A549 (cell line): ENCODE results near the gene TMCC3. TPM values are rescaled to one million over a fixed set of nuclear protein-coding genes. Genes with fewer than 3 reads are reported as not detected.

Experiments used
- ATAC-seq, 2 experiments: fragments of 200-7000 bp in 1 of 2; fragments of >200 bp in 1 of 2; cut with Nextera tagmentation in 1 of 2; cut with Tn5 transposase in 1 of 2; 3 replicates each; pipeline versions ENCODE4 v1.8.0 to v1.9.1; 2018 to 2020; ENCODE audit warnings: mild to moderate bottlenecking in 1 of 2, moderate library complexity in 1 of 2
- CTCF ChIA-PET: fragments of 300-600 bp; sonication (Branson Sonifier 250); formaldehyde crosslinking; extraction: SDS; loops from one replicate; lab custom pipeline; 2021; ENCODE audit warnings: antibody characterized with exemption, inconsistent platforms; lab: Yijun Ruan, JAX
- POLR2A ChIA-PET: fragments of 350-600 bp; formaldehyde crosslinking; extraction: SDS; loops from one replicate; lab custom pipeline; 2021; ENCODE audit warnings: antibody characterized with exemption, inconsistent platforms; lab: Yijun Ruan, JAX
- DNase-seq, 2 experiments: peaks; one replicate each; pipeline versions ENCODE4 v3.0.0 to v3.0.0-alpha.2; 2011 to 2016; ENCODE audit warnings: low read depth in 1 of 2, low spot score in 1 of 2
- FAIRE-seq: peaks from 2 replicates; lab custom pipeline; 2011; peaks lifted over from hg19 to GRCh38; lab: Jason Lieb, UNC
- H3K27ac ChIP-seq, 2 experiments: fragments of >200 bp; sonication (Bioruptor Twin); formaldehyde crosslinking; 3 replicates each; pipeline ENCODE4 v1.5.1; 2016 to 2017
- H3K4me1 ChIP-seq: fragments of >200 bp; sonication (Bioruptor Twin); formaldehyde crosslinking; 3 replicates; pipeline ENCODE4 v1.6.1; 2016
- H3K4me2 ChIP-seq: fragments of >200 bp; sonication (Bioruptor Twin); formaldehyde crosslinking; 3 replicates; pipeline ENCODE4 v1.6.1; 2016
- H3K4me3 ChIP-seq: fragments of >200 bp; sonication (Bioruptor Twin); formaldehyde crosslinking; 3 replicates; pipeline ENCODE4 v1.5.1; 2016
- H3K9me3 ChIP-seq: fragments of >200 bp; sonication (Bioruptor Twin); formaldehyde crosslinking; 3 replicates; pipeline ENCODE4 v1.6.1; 2016
- BHLHE40 ChIP-seq: IDR thresholded peaks from 2 replicates; pipeline ENCODE4 v1.6.1; 2012; ENCODE audit warnings: low read depth, low read length, inconsistent platforms
- CBX2 ChIP-seq: fragments of 200-600 bp; sonication (generic); IDR thresholded peaks from 2 replicates; pipeline ENCODE4 v1.6.1; 2016; ENCODE audit warnings: low read depth, mild to moderate bottlenecking, borderline replicate concordance
- CHD2 ChIP-seq: fragments of 150-350 bp; IDR thresholded peaks from 2 replicates; pipeline ENCODE4 v1.6.1; 2014; ENCODE audit warnings: low read length; ENCODE audit not compliant: partially characterized antibody
- CHD4 ChIP-seq: fragments of 200-600 bp; sonication (generic); IDR thresholded peaks from 2 replicates; pipeline ENCODE4 v1.6.1; 2016; ENCODE audit warnings: antibody characterized with exemption, mild to moderate bottlenecking, borderline replicate concordance
- EHMT2 ChIP-seq: fragments of 200-600 bp; sonication (generic); IDR thresholded peaks from 2 replicates; pipeline ENCODE4 v1.6.1; 2016; ENCODE audit warnings: antibody characterized with exemption, low read depth, mild to moderate bottlenecking, moderate library complexity
- EP300 ChIP-seq, 2 experiments: fragments of >200 bp; sonication (Bioruptor Twin); formaldehyde crosslinking; IDR thresholded peaks; 2 replicates in 1 of 2; 3 replicates in 1 of 2; pipeline ENCODE4 v1.6.1; 2016 to 2017
- ESRRA ChIP-seq: fragments of 150-350 bp; IDR thresholded peaks from 2 replicates; pipeline ENCODE4 v1.6.1; 2014; ENCODE audit warnings: mild to moderate bottlenecking, low read length, borderline replicate concordance
- HDAC2 ChIP-seq: fragments of 200-600 bp; sonication (generic); IDR thresholded peaks from 2 replicates; pipeline ENCODE4 v1.6.1; 2016
- HOXA7 ChIP-seq: fragments of 250-450 bp; sonication (Bioruptor Pico); IDR thresholded peaks from 2 replicates; pipeline ENCODE4 v1.5.0; 2020; ENCODE audit warnings: mild to moderate bottlenecking, moderate library complexity
- KDM1A ChIP-seq: fragments of 200-600 bp; sonication (generic); IDR thresholded peaks from 2 replicates; pipeline ENCODE4 v1.6.1; 2016; ENCODE audit warnings: low read depth, mild to moderate bottlenecking
- NFE2L2 ChIP-seq: fragments of 150-350 bp; conservative IDR thresholded peaks from 2 replicates; pipeline ENCODE4 v1.6.1; 2014; ENCODE audit warnings: low read length
- PHF8 ChIP-seq: fragments of 200-600 bp; sonication (generic); IDR thresholded peaks from 2 replicates; pipeline ENCODE4 v1.6.1; 2016; ENCODE audit warnings: low read depth, mild to moderate bottlenecking, antibody characterized with exemption, moderate library complexity, borderline replicate concordance
- RARB ChIP-seq: fragments of 250-450 bp; sonication (Bioruptor Pico); IDR thresholded peaks from 2 replicates; pipeline ENCODE4 v1.8.0; 2021; ENCODE audit warnings: mild to moderate bottlenecking, moderate library complexity
- RCOR1 ChIP-seq: fragments of 150-350 bp; IDR thresholded peaks from 2 replicates; pipeline ENCODE4 v1.6.1; 2014; ENCODE audit warnings: antibody characterized with exemption, low read length, low read depth
- ZFP36 ChIP-seq: fragments of 450-650 bp; IDR thresholded peaks from 2 replicates; pipeline ENCODE4 v1.6.1; 2014; ENCODE audit warnings: borderline replicate concordance; ENCODE audit not compliant: partially characterized antibody
- ZNF302 ChIP-seq: fragments of 250-450 bp; sonication (Bioruptor Pico); IDR thresholded peaks from 2 replicates; pipeline ENCODE4 v1.9.0; 2021; ENCODE audit warnings: inconsistent platforms, mild to moderate bottlenecking, moderate library complexity
- WGBS: methylation state at CpG from one replicate; pipeline ENCODE4 v1.1.6; 2017; ENCODE audit errors: missing lambda C conversion rate; 5-methylcytosine and 5-hydroxymethylcytosine counted together
- polyA plus RNA-seq, 4 experiments: library from polyadenylated mRNA; depleted of rRNA in 3 of 4; stranded (reverse); fragments of >200 nt; fragmentation: RNase III in 1 of 4; extraction: RNeasy Plus Mini Kit Qiagen cat#74134 plus additional on column Dnase treatment in 1 of 4; gene quantifications; 2 replicates in 3 of 4; 3 replicates in 1 of 4; pipeline ENCODE4 v1.2.3, GENCODE V29; 2011 to 2017
- TF ChIP-seq, protein P1 (sequence below): fragments of 250-450 bp; sonication (Bioruptor Pico); IDR thresholded peaks from 2 replicates; pipeline ENCODE4 v1.5.0; 2020; ENCODE audit warnings: low read depth, mild to moderate bottlenecking, moderate library complexity
- TF ChIP-seq, protein P2 (sequence below): fragments of 150-350 bp; IDR thresholded peaks from 2 replicates; pipeline ENCODE4 v1.6.1; 2014; ENCODE audit warnings: low read depth, mild to moderate bottlenecking, low read length
- TF ChIP-seq, protein P3 (sequence below): fragments of 450-650 bp; IDR thresholded peaks from 2 replicates; pipeline ENCODE4 v1.6.1; 2014; ENCODE audit warnings: antibody characterized with exemption
- TF ChIP-seq, protein P4 (sequence below): fragments of >200 bp; sonication (Bioruptor Twin); formaldehyde crosslinking; IDR thresholded peaks from 2 replicates; pipeline ENCODE4 v1.6.1; 2016

The TMCC3 gene
- polyA plus RNA-seq, 2 of the 4 experiments (the other 2 are of a cell fraction): 0.50 to 0.62 TPM

DNA sequence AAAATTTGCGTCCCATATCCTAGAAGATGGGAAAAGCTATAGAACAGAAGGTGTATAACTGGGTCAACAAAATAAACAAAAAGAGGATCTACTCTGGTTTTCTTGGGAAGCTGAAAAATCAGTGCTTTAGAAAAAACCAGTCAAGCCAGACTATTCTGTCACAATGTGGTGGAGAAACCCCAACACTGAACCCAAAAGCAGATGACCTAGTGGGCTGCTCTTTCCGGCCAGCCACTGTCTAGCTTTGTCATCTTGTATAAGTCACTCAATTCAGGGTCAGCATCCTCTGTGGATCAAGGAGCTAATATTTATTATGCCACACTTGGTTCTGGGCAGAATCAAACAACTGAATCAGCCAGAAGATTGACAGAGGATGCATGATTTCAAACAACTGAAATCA lies 26.6 kb upstream of the TMCC3 start:
- POLR2A ChIA-PET: no interaction called here
- ATAC-seq (no peak), FAIRE-seq (no peak), DNase-seq (no peak)
- TF ChIP-seq ZFP36: no peak
- TF ChIP-seq CHD2: no peak
- no peak for TF ChIP-seq CBX2
- TF ChIP-seq, protein P1, sequence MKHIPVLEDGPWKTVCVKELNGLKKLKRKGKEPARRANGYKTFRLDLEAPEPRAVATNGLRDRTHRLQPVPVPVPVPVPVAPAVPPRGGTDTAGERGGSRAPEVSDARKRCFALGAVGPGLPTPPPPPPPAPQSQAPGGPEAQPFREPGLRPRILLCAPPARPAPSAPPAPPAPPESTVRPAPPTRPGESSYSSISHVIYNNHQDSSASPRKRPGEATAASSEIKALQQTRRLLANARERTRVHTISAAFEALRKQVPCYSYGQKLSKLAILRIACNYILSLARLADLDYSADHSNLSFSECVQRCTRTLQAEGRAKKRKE: no peak
- no peak for TF ChIP-seq ESRRA
- TF ChIP-seq RARB (CRISPR knock-in tag): no peak
- no peak for TF ChIP-seq HOXA7
- Histone ChIP-seq H3K9me3 (no peaks in the 10 kb centered on the region), H3K4me3 (no peak overlapping the region), H3K4me2 (no peak overlapping the region), H3K27ac (no peak overlapping the region), H3K4me1 (no peaks in the 10 kb centered on the region)
- CTCF ChIA-PET: interaction anchor here (0.8 kb wide), 1 partner anchor 22 kb away, joined by 3 read pairs; no protein-coding TSS in a partner anchor
- 78% methylated on average over 2 of the region's 2 CpGs for WGBS

DNA sequence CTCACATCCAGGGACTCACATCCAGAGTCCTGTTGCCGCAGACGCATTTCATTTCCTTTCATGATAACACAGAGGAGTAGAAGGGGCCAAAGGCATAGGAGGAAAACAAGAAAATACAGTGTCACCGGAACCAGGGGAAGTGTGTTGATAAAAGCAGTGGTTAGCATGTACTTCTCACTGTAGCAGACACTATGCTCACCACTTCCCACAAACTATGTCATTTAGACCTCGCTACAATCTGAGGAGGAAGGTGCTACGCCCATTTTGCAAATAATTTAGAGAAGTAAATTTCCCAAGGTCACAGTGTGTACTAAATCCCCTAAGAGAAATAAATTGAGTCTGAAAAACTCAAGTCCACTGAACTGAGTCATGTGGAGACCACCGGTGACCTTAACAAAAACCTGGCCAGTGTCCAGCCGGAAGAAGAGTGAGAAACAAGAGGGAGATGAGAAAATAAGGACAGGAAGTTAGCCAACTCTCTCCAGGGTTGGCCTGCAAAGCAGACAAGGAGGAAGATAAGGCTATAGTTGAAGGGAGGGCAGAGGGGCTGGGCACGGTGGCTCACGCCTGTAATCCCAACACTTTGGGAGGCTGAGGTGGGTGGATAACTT lies 25.8 kb upstream of the TMCC3 start:
- FAIRE-seq (no peak), DNase-seq (no peak), ATAC-seq (no peak)
- ChIA-PET CTCF (interaction anchor here (0.8 kb wide), 1 partner anchor 23 kb away, joined by 3 read pairs; no protein-coding TSS in a partner anchor), POLR2A (no interaction called here)
- no peak overlapping the region for H3K4me2 ChIP-seq
- no peak overlapping the region for H3K27ac ChIP-seq
- no peak overlapping the region for H3K4me3 ChIP-seq
- 82% methylated on average over 9 of the region's 9 CpGs for WGBS
- TF ChIP-seq, protein P2, sequence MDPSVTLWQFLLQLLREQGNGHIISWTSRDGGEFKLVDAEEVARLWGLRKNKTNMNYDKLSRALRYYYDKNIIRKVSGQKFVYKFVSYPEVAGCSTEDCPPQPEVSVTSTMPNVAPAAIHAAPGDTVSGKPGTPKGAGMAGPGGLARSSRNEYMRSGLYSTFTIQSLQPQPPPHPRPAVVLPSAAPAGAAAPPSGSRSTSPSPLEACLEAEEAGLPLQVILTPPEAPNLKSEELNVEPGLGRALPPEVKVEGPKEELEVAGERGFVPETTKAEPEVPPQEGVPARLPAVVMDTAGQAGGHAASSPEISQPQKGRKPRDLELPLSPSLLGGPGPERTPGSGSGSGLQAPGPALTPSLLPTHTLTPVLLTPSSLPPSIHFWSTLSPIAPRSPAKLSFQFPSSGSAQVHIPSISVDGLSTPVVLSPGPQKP: no peak
- no peak for TF ChIP-seq HDAC2
- no peak for TF ChIP-seq NFE2L2
- TF ChIP-seq EHMT2: no peak
- no peak for TF ChIP-seq EP300 (IDR thresholded peaks at IDR 0.05)
- TF ChIP-seq BHLHE40: no peak
- TF ChIP-seq RCOR1: no peak
- no peak for TF ChIP-seq RARB (CRISPR knock-in tag)
- no peaks in the 10 kb centered on the region for H3K4me1 ChIP-seq
- H3K9me3 ChIP-seq: no peaks in the 10 kb centered on the region

DNA sequence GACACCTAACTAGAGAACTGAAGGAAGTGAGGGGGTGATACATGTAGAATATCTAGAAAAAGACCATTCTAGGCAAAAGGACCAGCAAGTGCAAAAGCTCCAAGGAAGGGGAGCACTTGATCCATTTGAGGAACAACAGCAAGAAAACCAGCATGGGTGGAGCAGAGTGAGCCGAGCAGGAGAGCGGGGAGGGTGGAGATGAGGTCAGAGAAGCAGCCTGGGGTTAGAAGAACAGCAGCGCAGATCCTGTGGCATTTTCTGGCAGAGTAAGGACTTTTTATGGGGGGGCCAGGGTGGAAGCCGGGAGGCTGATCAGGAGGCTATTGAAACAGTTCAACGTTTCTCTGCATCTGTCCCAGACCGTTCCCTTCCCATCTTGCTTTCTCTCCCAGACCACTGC lies 24.5 kb upstream of the TMCC3 start:
- FAIRE-seq (no peak), ATAC-seq (no peak), DNase-seq (no peak)
- Histone ChIP-seq H3K27ac (no peak overlapping the region), H3K4me1 (no peaks in the 10 kb centered on the region), H3K4me2 (no peak overlapping the region)
- POLR2A ChIA-PET: no interaction called here
- CTCF ChIA-PET: interaction anchor here (0.6 to 0.7 kb wide), 2 partner anchors 17 to 88 kb away, joined by 3 read pairs; no protein-coding TSS in a partner anchor
- WGBS: 66% methylated on average over 6 of the region's 6 CpGs
- no peak for TF ChIP-seq CHD2
- no peak for TF ChIP-seq PHF8
- TF ChIP-seq KDM1A: no peak
- TF ChIP-seq CHD4: no peak
- TF ChIP-seq, protein P3, sequence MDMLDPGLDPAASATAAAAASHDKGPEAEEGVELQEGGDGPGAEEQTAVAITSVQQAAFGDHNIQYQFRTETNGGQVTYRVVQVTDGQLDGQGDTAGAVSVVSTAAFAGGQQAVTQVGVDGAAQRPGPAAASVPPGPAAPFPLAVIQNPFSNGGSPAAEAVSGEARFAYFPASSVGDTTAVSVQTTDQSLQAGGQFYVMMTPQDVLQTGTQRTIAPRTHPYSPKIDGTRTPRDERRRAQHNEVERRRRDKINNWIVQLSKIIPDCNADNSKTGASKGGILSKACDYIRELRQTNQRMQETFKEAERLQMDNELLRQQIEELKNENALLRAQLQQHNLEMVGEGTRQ: no peak
- TF ChIP-seq ESRRA: no peak
- TF ChIP-seq ZNF302 (CRISPR knock-in tag): no peak
- TF ChIP-seq HDAC2: no peak
- TF ChIP-seq, protein P4, sequence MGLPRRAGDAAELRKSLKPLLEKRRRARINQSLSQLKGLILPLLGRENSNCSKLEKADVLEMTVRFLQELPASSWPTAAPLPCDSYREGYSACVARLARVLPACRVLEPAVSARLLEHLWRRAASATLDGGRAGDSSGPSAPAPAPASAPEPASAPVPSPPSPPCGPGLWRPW: no peak
- TF ChIP-seq, all 56 proteins: peak for 0
- Histone ChIP-seq H3K9me3 (no peaks in the 10 kb centered on the region), H3K4me3 (no peak overlapping the region)
